C4-2B (cell line): ENCODE measurements around the gene TRAK1.

Experiments used
- CTCF ChIP-seq: fragments of 450-650 bp; conservative IDR thresholded peaks from 2 replicates; pipeline ENCODE4 v1.5.1; 2017; ENCODE audit warnings: mild to moderate bottlenecking
- ZFX ChIP-seq: fragments of 450-650 bp; IDR thresholded peaks from 2 replicates; pipeline ENCODE4 v1.6.1; 2017

- TF ChIP-seq CTCF = peak; percentile 65
- no peak for TF ChIP-seq ZFX
Measured at GRCh38 chr3:42191443-42191747, 100.2 kb downstream of the TRAK1 start.
